ENCODE measurements around the gene FAM228B. TPM values are rescaled to one million over a fixed set of nuclear protein-coding genes. Genes with fewer than 3 reads are reported as not detected.

FAM228B gene
- 4.5 and 6.3 TPM in 2 replicates for total RNA-seq

DNA sequence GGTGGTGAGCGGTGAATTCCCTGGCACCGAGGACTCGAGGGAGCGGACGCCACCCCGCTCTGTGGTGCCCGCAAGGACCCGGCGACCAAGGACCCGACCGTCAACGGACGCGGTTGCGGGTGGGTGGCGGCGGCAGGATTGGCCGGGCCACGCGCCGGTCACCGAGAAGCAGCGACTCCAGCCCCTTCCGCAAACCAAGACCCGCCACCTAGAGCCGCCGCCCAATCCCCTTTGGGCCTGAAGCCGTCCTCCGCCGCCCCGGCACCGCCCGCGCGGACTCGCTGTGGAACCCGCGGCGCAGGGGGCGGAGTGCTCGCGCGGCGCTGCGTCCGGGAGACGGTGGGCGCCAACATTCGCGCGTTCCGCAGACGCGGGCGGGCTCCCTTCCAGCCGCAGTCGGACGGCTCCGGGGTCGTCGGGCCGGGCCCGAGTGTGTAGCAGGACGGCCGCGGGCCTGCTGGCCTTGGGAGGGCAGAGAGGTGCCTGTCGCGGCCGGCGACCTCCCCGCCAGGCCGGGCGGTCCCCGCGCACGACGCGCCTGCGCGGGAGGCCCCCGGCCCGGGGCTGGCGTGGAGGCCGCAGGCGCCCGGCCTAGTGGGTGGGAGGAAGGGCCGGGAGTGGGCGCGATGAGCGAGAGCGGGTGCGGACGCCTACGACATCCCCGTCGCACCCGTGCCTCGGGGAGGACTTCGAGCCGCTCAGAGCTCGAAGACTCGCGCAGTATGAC is at the start of gene FAM228B, which contains the start of gene PFN4:
FAM228B (plus strand) TSS at position 275 of the 727 bp plus-strand sequence. CDS start 893 bp downstream, outside the sequence.
PFN4 (minus strand) TSS at position 140 of the 727 bp plus-strand sequence. CDS start 799 bp downstream, outside the sequence.
- Mint-ChIP-seq H3K4me1 (ENCODE audit: low read depth) (peaks cover 14% of the 10 kb centered on the region), H3K36me3 (ENCODE audit: low read depth) (no peaks in the 10 kb centered on the region), H3K9me3 (no peaks in the 10 kb centered on the region), H3K4me3 (ENCODE audit: low read depth) (peak within 1 kb of the TSS; percentile 84), H3K27me3 (ENCODE audit: low read depth) (peaks cover 1% of the 10 kb centered on the region), H3K27ac (peak within 1 kb of the TSS; percentile 67)
- peak; percentile 61 for DNase-seq (ENCODE audit: low spot score)
- intact Hi-C loops (cut with micrococcal nuclease) = loop anchor here (5.0 kb wide), 1 partner anchor 239 kb away; the partner anchor contains the start of gene ITSN2

DNA sequence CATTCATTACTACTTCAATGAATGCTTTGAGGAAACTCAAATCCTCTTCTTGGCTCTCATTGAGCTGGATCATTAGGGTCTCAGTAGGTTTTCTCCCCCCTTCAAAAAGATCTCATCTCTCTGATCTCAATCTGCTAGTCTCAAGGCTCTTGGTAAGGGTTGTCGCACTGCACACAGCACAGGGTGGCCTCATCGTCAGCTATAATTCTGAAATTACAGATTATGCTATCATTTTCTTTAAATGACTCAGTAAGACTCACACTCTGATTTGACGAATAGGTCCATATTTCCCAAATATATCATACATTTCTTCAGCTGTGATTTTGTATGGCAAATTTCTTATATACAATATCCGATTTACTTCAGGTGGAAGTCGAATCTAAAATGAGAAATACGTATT is 49.5 kb upstream of the FAM228B start:
- Mint-ChIP-seq H3K4me3 (ENCODE audit: low read depth) (no peak overlapping the region), H3K27me3 (ENCODE audit: low read depth) (no peaks in the 10 kb centered on the region), H3K27ac (no peak overlapping the region), H3K4me1 (ENCODE audit: low read depth) (peaks cover 33% of the 10 kb centered on the region), H3K36me3 (ENCODE audit: low read depth) (peaks cover 29% of the 10 kb centered on the region), H3K9me3 (no peaks in the 10 kb centered on the region)
- intact Hi-C loops (cut with micrococcal nuclease) = no loop called here
- no peak for DNase-seq (ENCODE audit: low spot score)

- intact Hi-C loops (cut with micrococcal nuclease) = no loop called here
- DNase-seq (ENCODE audit: low spot score) = no peak
- Mint-ChIP-seq H3K27ac (peak overlapping the region; percentile 97), H3K4me1 (ENCODE audit: low read depth) (peaks cover 31% of the 10 kb centered on the region), H3K4me3 (ENCODE audit: low read depth) (peak overlapping the region; percentile 97), H3K36me3 (ENCODE audit: low read depth) (peaks cover 21% of the 10 kb centered on the region), H3K27me3 (ENCODE audit: low read depth) (no peaks in the 10 kb centered on the region), H3K9me3 (no peaks in the 10 kb centered on the region)
Measured at GRCh38 chr2:24075259-24075658, 48.0 kb upstream of the FAM228B start.

GRCh38 chr2:24075915-24076848 is 47.1 kb upstream of the FAM228B start, which contains the start of gene SF3B6:
Gene SF3B6 (minus strand): TSS chr2:24076326. CDS start chr2:24076229, 97 bp downstream.
- Mint-ChIP-seq H3K4me3 (ENCODE audit: low read depth) (peak within 1 kb of the TSS; percentile 97), H3K9me3 (no peaks in the 10 kb centered on the region), H3K27ac (peak within 1 kb of the TSS; percentile 97), H3K27me3 (ENCODE audit: low read depth) (no peaks in the 10 kb centered on the region), H3K36me3 (ENCODE audit: low read depth) (peaks cover 22% of the 10 kb centered on the region), H3K4me1 (ENCODE audit: low read depth) (peaks cover 31% of the 10 kb centered on the region)
- intact Hi-C loops (cut with micrococcal nuclease) = loop anchor here (1.0 kb wide), 3 partner anchors 8 to 149 kb away; partner anchors contain the start of genes ATAD2B, TP53I3 and WDCP
- peak; percentile 98 for DNase-seq (ENCODE audit: low spot score)

GRCh38 chr2:24076849-24077534 is 46.3 kb upstream of the FAM228B start:
- Mint-ChIP-seq H3K36me3 (ENCODE audit: low read depth) (peaks cover 26% of the 10 kb centered on the region), H3K27ac (peak overlapping the region; percentile 65), H3K4me3 (ENCODE audit: low read depth) (peak overlapping the region; percentile 97), H3K4me1 (ENCODE audit: low read depth) (peaks cover 31% of the 10 kb centered on the region), H3K27me3 (ENCODE audit: low read depth) (no peaks in the 10 kb centered on the region), H3K9me3 (no peaks in the 10 kb centered on the region)
- DNase-seq (ENCODE audit: low spot score) = no peak
- intact Hi-C loops (cut with micrococcal nuclease) = loop anchor here (1.0 kb wide), 3 partner anchors 7 to 150 kb away; partner anchors contain the start of genes ATAD2B, TP53I3 and WDCP

DNA sequence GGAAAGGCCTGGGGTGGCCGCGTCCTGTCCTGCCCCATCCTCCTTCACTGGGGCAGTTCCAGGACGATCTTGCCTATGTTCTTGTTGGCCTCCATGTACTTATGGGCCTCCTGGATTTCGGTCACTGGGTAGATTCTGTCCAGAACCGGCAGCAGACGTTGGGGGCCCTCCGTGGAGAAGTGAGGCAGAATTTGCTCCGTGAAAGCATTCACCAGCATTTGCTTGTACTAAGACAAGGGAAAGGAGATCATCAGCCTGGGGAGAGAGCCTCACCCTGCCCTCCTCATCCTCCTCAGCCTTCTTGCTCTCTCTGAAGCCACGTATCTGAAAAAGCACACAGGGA is 45.8 kb upstream of the FAM228B start:
- no peaks in the 10 kb centered on the region for H3K27me3 Mint-ChIP-seq (ENCODE audit: low read depth)
- peaks cover 22% of the 10 kb centered on the region for H3K36me3 Mint-ChIP-seq (ENCODE audit: low read depth)
- intact Hi-C loops (cut with micrococcal nuclease) = no loop called here
- no peaks in the 10 kb centered on the region for H3K9me3 Mint-ChIP-seq
- DNase-seq (ENCODE audit: low spot score) = no peak
- H3K4me1 Mint-ChIP-seq (ENCODE audit: low read depth) = peaks cover 27% of the 10 kb centered on the region
- H3K27ac Mint-ChIP-seq = peak overlapping the region; percentile 18
- peak overlapping the region; percentile 97 for H3K4me3 Mint-ChIP-seq (ENCODE audit: low read depth)

GRCh38 chr2:24077879-24078278 is 45.4 kb upstream of the FAM228B start:
- DNase-seq (ENCODE audit: low spot score) = no peak
- intact Hi-C loops (cut with micrococcal nuclease) = no loop called here
- Mint-ChIP-seq H3K27ac (no peak overlapping the region), H3K27me3 (ENCODE audit: low read depth) (no peaks in the 10 kb centered on the region), H3K36me3 (ENCODE audit: low read depth) (peaks cover 18% of the 10 kb centered on the region), H3K9me3 (no peaks in the 10 kb centered on the region), H3K4me1 (ENCODE audit: low read depth) (peaks cover 24% of the 10 kb centered on the region), H3K4me3 (ENCODE audit: low read depth) (peak overlapping the region; percentile 97)

DNA sequence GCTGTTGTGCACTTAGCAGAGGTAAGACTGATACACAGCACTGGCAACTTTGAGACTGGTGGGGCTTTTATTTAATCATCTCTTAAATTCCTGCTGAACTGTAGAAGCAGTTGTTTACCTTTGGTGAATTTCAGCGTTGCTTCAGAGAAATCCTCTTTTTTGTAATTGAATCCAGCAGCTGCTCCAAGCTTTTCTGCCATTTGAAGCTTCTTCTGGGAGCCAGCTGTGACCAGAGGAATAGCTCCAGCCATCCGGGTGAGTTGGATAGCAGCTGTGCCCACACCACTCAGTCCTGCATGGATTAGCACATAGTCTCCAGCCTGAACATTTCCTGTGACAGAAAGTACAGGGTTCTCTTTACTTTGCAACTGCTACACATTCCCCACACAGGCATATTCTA is 42.6 kb upstream of the FAM228B start:
- H3K36me3 Mint-ChIP-seq (ENCODE audit: low read depth) = peaks cover 5% of the 10 kb centered on the region
- H3K4me1 Mint-ChIP-seq (ENCODE audit: low read depth) = peaks cover 28% of the 10 kb centered on the region
- intact Hi-C loops (cut with micrococcal nuclease) = loop anchor here (5.0 kb wide), 1 partner anchor 302 kb away; no protein-coding TSS in a partner anchor
- no peaks in the 10 kb centered on the region for H3K9me3 Mint-ChIP-seq
- H3K27ac Mint-ChIP-seq = no peak overlapping the region
- H3K27me3 Mint-ChIP-seq (ENCODE audit: low read depth) = no peaks in the 10 kb centered on the region
- H3K4me3 Mint-ChIP-seq (ENCODE audit: low read depth) = no peak overlapping the region
- DNase-seq (ENCODE audit: low spot score) = no peak

DNA sequence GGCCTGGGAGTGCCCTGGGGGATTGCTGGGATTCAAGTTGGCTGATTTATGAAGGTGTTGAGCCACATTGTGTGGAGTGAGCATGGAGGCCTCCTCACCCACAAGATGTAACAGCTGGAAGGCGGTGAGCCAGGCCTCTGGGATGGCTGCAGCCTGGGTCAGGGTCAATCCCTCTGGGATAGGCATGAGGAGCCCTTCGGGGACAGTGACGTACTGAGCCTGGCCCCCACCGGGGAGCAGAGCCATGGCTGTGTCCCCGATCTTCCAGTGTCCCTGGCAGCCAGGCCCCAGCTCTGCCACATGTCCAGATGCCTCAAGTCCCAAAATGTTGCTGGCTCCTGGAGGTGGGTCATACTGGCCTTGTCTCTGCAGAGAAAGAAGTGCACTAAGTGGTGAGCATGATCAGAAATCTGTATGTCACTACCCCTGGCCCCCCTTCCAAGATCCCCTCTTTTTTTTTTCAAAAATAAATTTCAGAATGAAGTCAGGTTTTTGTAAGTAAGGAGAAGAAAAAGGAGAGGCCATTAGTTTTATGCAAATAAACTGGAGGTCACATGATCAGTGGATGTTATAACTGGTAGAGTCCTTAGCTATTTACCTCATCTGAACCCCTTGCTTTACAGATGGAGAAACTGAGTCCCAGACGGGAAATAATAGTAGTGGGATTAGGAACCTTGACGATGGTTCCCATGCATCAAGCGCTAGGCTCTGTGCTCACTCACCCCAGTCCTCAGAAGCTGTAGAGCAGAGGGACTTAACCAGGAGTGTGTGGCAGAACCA is 40.3 kb upstream of the FAM228B start:
- H3K4me1 Mint-ChIP-seq (ENCODE audit: low read depth) = peaks cover 20% of the 10 kb centered on the region
- peak overlapping the region; percentile 84 for H3K4me3 Mint-ChIP-seq (ENCODE audit: low read depth)
- H3K9me3 Mint-ChIP-seq = no peaks in the 10 kb centered on the region
- H3K36me3 Mint-ChIP-seq (ENCODE audit: low read depth) = peaks cover 5% of the 10 kb centered on the region
- H3K27me3 Mint-ChIP-seq (ENCODE audit: low read depth) = no peaks in the 10 kb centered on the region
- DNase-seq (ENCODE audit: low spot score) = no peak
- peak overlapping the region; percentile 70 for H3K27ac Mint-ChIP-seq
- intact Hi-C loops (cut with micrococcal nuclease) = loop anchor here (5.0 kb wide), 1 partner anchor 299 kb away; no protein-coding TSS in a partner anchor

GRCh38 chr2:24083567-24084385 is 39.5 kb upstream of the FAM228B start:
- Mint-ChIP-seq H3K36me3 (ENCODE audit: low read depth) (peaks cover 5% of the 10 kb centered on the region), H3K9me3 (no peaks in the 10 kb centered on the region), H3K4me3 (ENCODE audit: low read depth) (peak overlapping the region; percentile 84), H3K4me1 (ENCODE audit: low read depth) (peaks cover 18% of the 10 kb centered on the region), H3K27ac (peak overlapping the region; percentile 70), H3K27me3 (ENCODE audit: low read depth) (no peaks in the 10 kb centered on the region)
- intact Hi-C loops (cut with micrococcal nuclease) = loop anchor here (1.0 to 5.0 kb wide), 4 partner anchors 7 to 299 kb away; partner anchors contain the start of genes ATAD2B and SF3B6
- DNase-seq (ENCODE audit: low spot score) = no peak
